Hematopoietic multipotent progenitor cell treated with erythropoietin and hydrocortisone succinate and interleukin-3 and kit ligand, for 6 days (in vitro differentiated cells): ENCODE data around the gene CDH9.
A peak's percentile ranks its signal among the peaks of the same experiment; 100 is the strongest.

Source experiments
- DNase-seq: peaks from one replicate; pipeline ENCODE4 v3.0.0-alpha.2; 2015

Gene CDH9

GRCh38 chr5:27038476-27038875 lies at the start of gene CDH9:
Gene CDH9, minus strand, starts transcription at chr5:27038586. Its CDS starts 50,253 bp downstream, at chr5:26988333.
- DNase-seq, result no peak

- DNase-seq, result no peak
Observed at GRCh38 chr5:27087747-27088146, 49.4 kb upstream of the CDH9 start.

- DNase-seq, result no peak
Observed at GRCh38 chr5:27083449-27084415, 45.3 kb upstream of the CDH9 start.

- DNase-seq, result no peak
Observed at GRCh38 chr5:27080147-27080546, 41.8 kb upstream of the CDH9 start.

GRCh38 chr5:27062451-27062850 lies 24.1 kb upstream of the CDH9 start:
- DNase-seq, result no peak

GRCh38 chr5:27048510-27048909 lies 10.1 kb upstream of the CDH9 start:
- no peak for DNase-seq

GRCh38 chr5:27041372-27041771 lies 3.0 kb upstream of the CDH9 start:
- no peak for DNase-seq

- DNase-seq, result no peak
Observed at GRCh38 chr5:27034565-27034964, 3.8 kb downstream of the CDH9 start.

- DNase-seq, result no peak
Observed at GRCh38 chr5:27026801-27027200, 11.6 kb downstream of the CDH9 start.

GRCh38 chr5:27026063-27026462 lies 12.3 kb downstream of the CDH9 start:
- no peak for DNase-seq

GRCh38 chr5:27021471-27021870 lies 16.9 kb downstream of the CDH9 start:
- no peak for DNase-seq

GRCh38 chr5:27020973-27021372 lies 17.4 kb downstream of the CDH9 start:
- DNase-seq, result peak; percentile 68

GRCh38 chr5:27015758-27016157 lies 22.6 kb downstream of the CDH9 start:
- DNase-seq, result no peak

- DNase-seq, result no peak
Observed at GRCh38 chr5:27011274-27011673, 27.1 kb downstream of the CDH9 start.

- DNase-seq, result no peak
Observed at GRCh38 chr5:27010646-27011045, 27.7 kb downstream of the CDH9 start.

GRCh38 chr5:27009540-27009915 lies 28.9 kb downstream of the CDH9 start:
- peak; percentile 49 for DNase-seq

GRCh38 chr5:27008604-27009539 lies 29.5 kb downstream of the CDH9 start:
- DNase-seq, result no peak

GRCh38 chr5:27007121-27007520 lies 31.3 kb downstream of the CDH9 start:
- DNase-seq, result no peak

- DNase-seq, result no peak
Observed at GRCh38 chr5:26986985-26987384, 51.4 kb downstream of the CDH9 start.

- no peak for DNase-seq
Observed at GRCh38 chr5:26981750-26982149, 56.6 kb downstream of the CDH9 start.

GRCh38 chr5:26959290-26959689 lies 79.1 kb downstream of the CDH9 start:
- DNase-seq, result no peak

GRCh38 chr5:26955161-26955560 lies 83.2 kb downstream of the CDH9 start:
- DNase-seq, result no peak

- DNase-seq, result no peak
Observed at GRCh38 chr5:26948921-26949320, 89.5 kb downstream of the CDH9 start.

GRCh38 chr5:26945901-26946300 lies 92.5 kb downstream of the CDH9 start:
- no peak for DNase-seq
